K562 (cell line): ENCODE measurements around the gene PDCD11. TPM values are rescaled to one million over a fixed set of nuclear protein-coding genes. Genes with fewer than 3 reads are reported as not detected.
A peak's percentile ranks its signal among the peaks of the same experiment; 100 is the strongest.

Source experiments
- ATAC-seq: fragments of 200-7000 bp; cut with Tn5 transposase; 3 replicates; pipeline ENCODE4 v1.9.1; 2020; ENCODE audit warnings: moderate library complexity
- BruUV-seq: library from RNA; stranded (reverse); fragments of 400-500 nt; replicated peaks from 2 replicates; lab custom pipeline; 2021; lab: Mats Ljungman, UMichigan
- CTCF ChIA-PET: fragments of 300-600 bp; formaldehyde crosslinking; extraction: SDS; loops from one replicate; lab custom pipeline; 2021; ENCODE audit warnings: low intra/inter-chr PET ratio; lab: Yijun Ruan, JAX
- POLR2A ChIA-PET: fragments of 300-600, 350-650 bp; sonication (Branson Sonifier 250); formaldehyde crosslinking; extraction: SDS; loops from one replicate; lab custom pipeline; 2021; ENCODE audit warnings: antibody characterized with exemption, inconsistent platforms; lab: Yijun Ruan, JAX
- DNase-seq, 4 experiments: peaks; one replicate each; pipeline versions ENCODE4 v3.0.0 to v3.0.0-alpha.2; 2011 to 2018; ENCODE audit warnings: low spot score in 3 of 4, mixed read lengths in 3 of 4; ENCODE audit errors: extremely low read depth in 1 of 4
- FAIRE-seq: peaks from 2 replicates; lab custom pipeline; 2011; peaks lifted over from hg19 to GRCh38; lab: Jason Lieb, UNC
- H2AFZ ChIP-seq: 2 replicates; pipeline ENCODE4 v1.6.0; 2011; ENCODE audit warnings: low read depth, low read length, control low read depth, inconsistent platforms
- H3K27ac ChIP-seq: fragments of 200-600 bp; 3 replicates; pipeline ENCODE4 v1.8.0; 2011; ENCODE audit warnings: low read depth, mild to moderate bottlenecking, control low read depth, inconsistent platforms, low read length, moderate library complexity, mixed read lengths; ENCODE audit errors: extremely low read depth
- H3K27me3 ChIP-seq, 2 experiments: fragments of 300-600 bp in 1 of 2; 2 replicates in 1 of 2; 3 replicates in 1 of 2; pipeline versions ENCODE4 v1.6.0 to v1.8.0; 2011; ENCODE audit warnings: inconsistent platforms in 2 of 2, low read length in 2 of 2, mild to moderate bottlenecking in 1 of 2, mixed read lengths in 1 of 2, moderate library complexity in 1 of 2; ENCODE audit not compliant: control insufficient read depth in 2 of 2, insufficient read depth in 2 of 2
- H3K36me3 ChIP-seq: fragments of 300-600 bp; 3 replicates; pipeline ENCODE4 v1.8.0; 2011; ENCODE audit warnings: mild to moderate bottlenecking, low read length, inconsistent platforms; ENCODE audit not compliant: control insufficient read depth, insufficient read depth
- H3K4me1 ChIP-seq, 2 experiments: fragments of 200-600 bp in 1 of 2; replicated peaks in 1 of 2; 2 replicates in 1 of 2; 3 replicates in 1 of 2; pipeline versions ENCODE4 v1.5.1 to v1.8.0; 2011; ENCODE audit warnings: inconsistent platforms in 2 of 2, low read length in 2 of 2, mild to moderate bottlenecking in 1 of 2, mixed read lengths in 1 of 2, moderate library complexity in 1 of 2; ENCODE audit not compliant: control insufficient read depth in 2 of 2, insufficient read depth in 2 of 2
- H3K4me2 ChIP-seq: 2 replicates; pipeline ENCODE4 v1.6.1; 2011; ENCODE audit warnings: low read length, control low read depth, inconsistent platforms, mixed read lengths; ENCODE audit not compliant: insufficient read depth
- H3K4me3 ChIP-seq: fragments of 200-600 bp; sonication (generic), shearing (Covaris generic); 2 replicates; pipeline ENCODE4 v1.5.1; 2016; ENCODE audit warnings: control low read depth, inconsistent platforms
- H3K79me2 ChIP-seq: fragments of 200-600 bp; 3 replicates; pipeline ENCODE4 v1.8.0; 2011; ENCODE audit warnings: low read length, inconsistent platforms; ENCODE audit not compliant: control insufficient read depth, insufficient read depth
- H3K9ac ChIP-seq, 2 experiments: 2 replicates each; pipeline versions ENCODE4 v1.6.0 to v1.6.1; 2011; ENCODE audit warnings: low read depth in 2 of 2, low read length in 2 of 2, control low read depth in 1 of 2, inconsistent platforms in 1 of 2, mild to moderate bottlenecking in 1 of 2, mixed read lengths in 1 of 2; ENCODE audit not compliant: insufficient read depth in 1 of 2
- H3K9me1 ChIP-seq: one replicate; pipeline ENCODE4 v1.6.0; 2011; ENCODE audit warnings: inconsistent platforms, mild to moderate bottlenecking, low read length, moderate library complexity; ENCODE audit not compliant: control insufficient read depth, insufficient read depth
- H3K9me3 ChIP-seq: replicated peaks from 2 replicates; pipeline ENCODE4 v1.5.1; 2011; ENCODE audit warnings: low read depth, low read length, inconsistent platforms; ENCODE audit not compliant: control insufficient read depth, insufficient read depth
- H4K20me1 ChIP-seq: replicated peaks from 2 replicates; pipeline ENCODE4 v1.6.1; 2011; ENCODE audit warnings: low read length, inconsistent platforms, mixed read lengths; ENCODE audit not compliant: control insufficient read depth, insufficient read depth
- FOSL1 ChIP-seq: fragments of 200-800 bp; sonication (Bioruptor generic); conservative IDR thresholded peaks from 2 replicates; pipeline ENCODE4 v1.6.1; 2016; ENCODE audit warnings: missing genetic modification characterization, missing compliant biosample characterization
- JUND ChIP-seq, 2 experiments: IDR thresholded peaks; 2 replicates in 1 of 2; 3 replicates in 1 of 2; pipeline ENCODE4 v1.6.1; 2011; ENCODE audit warnings: borderline replicate concordance in 2 of 2, low read depth in 2 of 2, low read length in 2 of 2, improper control_type of control experiment in 1 of 2, missing biosample characterization in 1 of 2, missing genetic modification characterization in 1 of 2, missing genetic modification reagents in 1 of 2
- NR2F6 ChIP-seq: fragments of 450-650 bp; formaldehyde crosslinking; IDR thresholded peaks from 2 replicates; pipeline ENCODE4 v1.4.0; 2020; ENCODE audit warnings: mild to moderate bottlenecking
- PKNOX1 ChIP-seq: fragments of 450-650 bp; IDR thresholded peaks from 2 replicates; pipeline ENCODE4 v1.6.1; 2016
- ZFX ChIP-seq: sonication (generic); formaldehyde crosslinking; IDR thresholded peaks from 2 replicates; pipeline ENCODE4 v1.8.0; 2022; ENCODE audit warnings: mild to moderate bottlenecking, missing genetic modification reagents, moderate library complexity
- ZNF436 ChIP-seq: fragments of 250-450, 450-650 bp; sonication (Bioruptor Pico); formaldehyde crosslinking; IDR thresholded peaks from 2 replicates; pipeline ENCODE4 v1.7.0; 2020; ENCODE audit warnings: mild to moderate bottlenecking
- ZNF699 ChIP-seq: fragments of 250-450 bp; sonication (Bioruptor Pico); IDR thresholded peaks from 2 replicates; pipeline ENCODE4 v1.8.0; 2021; ENCODE audit warnings: mild to moderate bottlenecking, moderate library complexity; ENCODE audit not compliant: insufficient replicate concordance
- WGBS: fragments of 100-300 bp; shearing (Covaris generic); methylation state at CpG from one replicate; pipeline ENCODE4 v1.1.6; 2016; ENCODE audit warnings: low coverage, mixed read lengths; ENCODE audit not compliant: insufficient coverage; ENCODE audit errors: missing lambda C conversion rate; 5-methylcytosine and 5-hydroxymethylcytosine counted together
- in situ Hi-C: fragments of 300-500 bp; cut with MboI; formaldehyde crosslinking; loops from 4 replicates; pipeline ENCODE4 v1.15.0; 2018; ENCODE audit warnings: inconsistent platforms, mixed read lengths
- intact Hi-C: fragments of 100-400 bp; cut with micrococcal nuclease; formaldehyde crosslinking; loops from 2 replicates; pipeline ENCODE4 v1.14.2; 2022
- polyA plus RNA-seq, 8 experiments: library from polyadenylated mRNA; depleted of rRNA in 4 of 8; stranded (reverse) in 5 of 8; unstranded in 3 of 8; fragments of >200 nt; fragmentation: Nextera tagmentation in 2 of 8; fragmentation: Illumina TruSeq in 1 of 8; extraction: Ambion mirVana in 2 of 8; extraction: Trizol in 1 of 8; gene quantifications; 2 replicates each; pipeline versions ENCODE4 v1.2.1 to v1.2.3, GENCODE V29; 2011 to 2014; ENCODE audit warnings: inconsistent platforms in 1 of 8, missing spikeins in 1 of 8
- total RNA-seq, 7 experiments: library from RNA; depleted of rRNA in 6 of 7; stranded (reverse); fragments of >200 nt in 6 of 7; fragmentation: Illumina TruSeq in 2 of 7; extraction: Trizol in 2 of 7; gene quantifications; 2 replicates each; pipeline versions ENCODE4 v1.2.1 to v1.2.3, GENCODE V29; 2011 to 2021; ENCODE audit warnings: low replicate concordance in 1 of 7
- TF ChIP-seq, protein P1 (sequence below), 2 experiments: fragments of 450-650 bp in 1 of 2; sonication (generic) in 1 of 2; formaldehyde crosslinking in 1 of 2; IDR thresholded peaks in 1 of 2; conservative IDR thresholded peaks in 1 of 2; 2 replicates each; pipeline versions ENCODE4 v1.6.1 to v1.8.1; 2016 to 2023; ENCODE audit warnings: mild to moderate bottlenecking in 2 of 2, moderate library complexity in 2 of 2, inconsistent platforms in 1 of 2, missing genetic modification reagents in 1 of 2

Gene PDCD11
- total and polyA plus RNA-seq, 9 of the 15 experiments (the other 6 are each of a cell fraction or from before 2014, with no cell fraction given), result 14.8 to 73.8 (median 50.0) TPM

DNA sequence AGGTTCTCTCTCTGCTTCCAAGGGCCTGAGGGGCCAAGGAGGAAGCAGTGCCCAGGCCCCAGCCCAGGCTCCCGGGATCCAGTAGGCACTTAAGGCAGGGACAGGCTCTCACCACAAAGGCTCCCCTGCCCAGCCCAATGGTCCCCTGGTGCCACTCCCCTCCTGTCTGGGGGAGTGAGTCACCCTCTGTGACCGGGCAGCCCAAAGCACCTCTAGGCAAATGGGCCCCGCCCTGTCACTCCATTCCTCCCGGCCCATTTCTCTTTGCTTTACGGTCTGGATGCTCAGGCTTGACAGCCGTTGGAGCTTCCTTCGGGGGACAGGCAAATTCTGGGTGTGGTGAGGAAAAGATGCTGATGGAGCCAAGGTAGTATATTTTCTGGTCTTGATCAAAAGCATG is 82.7 kb downstream of the PDCD11 start, which contains the start of gene CALHM3:
TSS of gene CALHM3 (minus strand) at position 106 of the 400 bp plus-strand sequence. CDS start 208 bp downstream, outside the sequence.
- Histone ChIP-seq H3K36me3 (no peaks in the 10 kb centered on the region), H3K27me3 (no peaks in the 10 kb centered on the region), H4K20me1 (no peaks in the 10 kb centered on the region), H3K4me2 (no peak within 1 kb of the TSS), H3K9ac (no peak within 1 kb of the TSS), H3K9me1 (no peaks in the 10 kb centered on the region), H3K9me3 (no peaks in the 10 kb centered on the region)
- in situ Hi-C loops, result loop anchor here (5.0 kb wide), 1 partner anchor 67 kb away; no protein-coding TSS in a partner anchor
- DNase-seq (peak in 3 of 4 experiments; percentile 16 to 60 (median 52)), ATAC-seq (peak; percentile 56)
- TF ChIP-seq NR2F6 (CRISPR knock-in tag), result no peak
- peak; percentile 65 for TF ChIP-seq PKNOX1
- no peak for TF ChIP-seq ZNF699 (CRISPR knock-in tag)
- TF ChIP-seq ZFX, result no peak
- TF ChIP-seq, protein P1, sequence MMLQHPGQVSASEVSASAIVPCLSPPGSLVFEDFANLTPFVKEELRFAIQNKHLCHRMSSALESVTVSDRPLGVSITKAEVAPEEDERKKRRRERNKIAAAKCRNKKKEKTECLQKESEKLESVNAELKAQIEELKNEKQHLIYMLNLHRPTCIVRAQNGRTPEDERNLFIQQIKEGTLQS (IDR thresholded peaks at IDR 0.05), result peak; percentile 54
- TF ChIP-seq, protein P1 (CRISPR knock-in tag; conservative IDR thresholded peaks at IDR 0.05), result no peak
- peak; percentile 50; the same call in 1 of the 2 replicates for TF ChIP-seq JUND (IDR thresholded peaks at IDR 0.05; ENCODE audit: borderline replicate concordance, low read depth, low read length)
- TF ChIP-seq JUND (tag; IDR thresholded peaks at IDR 0.05; ENCODE audit: borderline replicate concordance, low read depth, low read length), result no peak
- peak; percentile 38; the same call in 1 of the 2 replicates for TF ChIP-seq FOSL1 (tag)
- no peak for TF ChIP-seq ZNF436
- TF ChIP-seq, all 486 proteins: peak for 4
- Histone ChIP-seq H3K79me2 (no peaks in the 10 kb centered on the region), H3K4me1 (peaks cover 0 to 14% of the 10 kb centered on the region in 2 experiments; a peak in 2 of 5 replicates), H2AFZ (no peak within 1 kb of the TSS), H3K4me3 (no peak within 1 kb of the TSS), H3K27ac (no peak within 1 kb of the TSS)
- WGBS, result 8% methylated on average over 6 of the region's 7 CpGs
- no TSS peak for BruUV-seq
- CTCF ChIA-PET, result no interaction called here
- intact Hi-C loops, result no loop called here
- POLR2A ChIA-PET, result interaction anchor here (0.9 kb wide), 1 partner anchor 12 kb away, joined by 3 read pairs; no protein-coding TSS in a partner anchor
- no peak for FAIRE-seq
